ENCODE data around the gene LYST. TPM values are rescaled to one million over a fixed set of nuclear protein-coding genes. Genes with fewer than 3 reads are reported as not detected.

The LYST gene
- total RNA-seq, 1 experiment from 2014 or later = 4.8 TPM

GRCh38 chr1:235763962-235764361 is 102.7 kb downstream of the LYST start:
- intact Hi-C loops (cut with micrococcal nuclease) = no loop called here
- no peaks in the 10 kb centered on the region for H3K36me3 ChIP-seq (ENCODE audit: low read depth, low read length)
- DNase-seq = no peak
- H3K4me2 ChIP-seq (ENCODE audit: low read length) = no peak overlapping the region
- no peaks in the 10 kb centered on the region for H3K9me2 ChIP-seq (replicated peaks; ENCODE audit: low read length)
- H3K9me3 ChIP-seq (ENCODE audit: low read length) = no peaks in the 10 kb centered on the region
- no peaks in the 10 kb centered on the region for H3F3A ChIP-seq (ENCODE audit: low read length, unreplicated experiment)
- H3K4me3 ChIP-seq (ENCODE audit: low read length) = no peak overlapping the region
- no peak for ATAC-seq
- no peak overlapping the region for H3K9ac ChIP-seq (ENCODE audit: low read length)
- H2AFZ ChIP-seq (ENCODE audit: low read length) = no peak overlapping the region
- BruUV-seq (replicated peaks) = no TSS peak
- CTCF ChIA-PET = interaction anchor here (0.5 kb wide), 1 partner anchor 105 kb away, joined by 8 read pairs; no protein-coding TSS in a partner anchor
- POLR2A ChIA-PET (ENCODE audit: unreplicated experiment) = no interaction called here
- no peaks in the 10 kb centered on the region for H3K27me3 ChIP-seq (ENCODE audit: low read length)
- H3K4me1 ChIP-seq (ENCODE audit: insufficient read depth, low read length) = no peaks in the 10 kb centered on the region
- H3K27ac ChIP-seq (ENCODE audit: low read length) = no peak overlapping the region
- no peaks in the 10 kb centered on the region for H4K20me1 ChIP-seq (ENCODE audit: low read length)
- TF ChIP-seq, protein P1, sequence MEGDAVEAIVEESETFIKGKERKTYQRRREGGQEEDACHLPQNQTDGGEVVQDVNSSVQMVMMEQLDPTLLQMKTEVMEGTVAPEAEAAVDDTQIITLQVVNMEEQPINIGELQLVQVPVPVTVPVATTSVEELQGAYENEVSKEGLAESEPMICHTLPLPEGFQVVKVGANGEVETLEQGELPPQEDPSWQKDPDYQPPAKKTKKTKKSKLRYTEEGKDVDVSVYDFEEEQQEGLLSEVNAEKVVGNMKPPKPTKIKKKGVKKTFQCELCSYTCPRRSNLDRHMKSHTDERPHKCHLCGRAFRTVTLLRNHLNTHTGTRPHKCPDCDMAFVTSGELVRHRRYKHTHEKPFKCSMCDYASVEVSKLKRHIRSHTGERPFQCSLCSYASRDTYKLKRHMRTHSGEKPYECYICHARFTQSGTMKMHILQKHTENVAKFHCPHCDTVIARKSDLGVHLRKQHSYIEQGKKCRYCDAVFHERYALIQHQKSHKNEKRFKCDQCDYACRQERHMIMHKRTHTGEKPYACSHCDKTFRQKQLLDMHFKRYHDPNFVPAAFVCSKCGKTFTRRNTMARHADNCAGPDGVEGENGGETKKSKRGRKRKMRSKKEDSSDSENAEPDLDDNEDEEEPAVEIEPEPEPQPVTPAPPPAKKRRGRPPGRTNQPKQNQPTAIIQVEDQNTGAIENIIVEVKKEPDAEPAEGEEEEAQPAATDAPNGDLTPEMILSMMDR (conservative IDR thresholded peaks at IDR 0.05; ENCODE audit: low read depth, low read length) = no peak
- TF ChIP-seq EZH2phosphoT487 (IDR thresholded peaks at IDR 0.05; ENCODE audit: borderline replicate concordance, low read length) (no peak), EZH2 (IDR thresholded peaks at IDR 0.05; ENCODE audit: low read length, unreplicated experiment) (no peak)
- no peaks in the 10 kb centered on the region for H3K79me2 ChIP-seq (ENCODE audit: low read length)

DNA sequence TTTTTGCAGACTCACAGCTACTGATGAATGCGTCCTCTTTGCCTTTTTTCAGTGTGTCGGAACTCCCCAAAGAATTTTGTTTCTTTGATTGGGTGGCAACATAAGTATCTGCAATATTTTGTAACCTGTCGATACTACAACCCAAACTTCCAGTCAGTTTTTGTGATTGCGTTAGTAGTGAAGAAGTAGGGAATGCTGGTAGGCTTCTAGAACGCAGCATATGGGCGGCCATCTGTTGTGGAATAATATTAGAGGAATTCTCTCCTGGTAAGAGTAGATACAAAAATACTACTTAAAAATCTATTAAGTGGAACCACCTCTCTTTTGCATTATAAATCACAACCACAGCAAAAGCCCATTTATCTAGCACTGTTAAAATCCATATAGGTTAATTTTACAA is 107.4 kb downstream of the LYST start:
- no peak overlapping the region for H3K4me3 ChIP-seq (ENCODE audit: low read length)
- no peaks in the 10 kb centered on the region for H4K20me1 ChIP-seq (ENCODE audit: low read length)
- H2AFZ ChIP-seq (ENCODE audit: low read length) = no peak overlapping the region
- no peak overlapping the region for H3K27ac ChIP-seq (ENCODE audit: low read length)
- TF ChIP-seq EZH2phosphoT487 (IDR thresholded peaks at IDR 0.05; ENCODE audit: borderline replicate concordance, low read length) = no peak
- TF ChIP-seq, protein P1 (conservative IDR thresholded peaks at IDR 0.05; ENCODE audit: low read depth, low read length) = no peak
- no peak for TF ChIP-seq EZH2 (IDR thresholded peaks at IDR 0.05; ENCODE audit: low read length, unreplicated experiment)
- POLR2A ChIA-PET (ENCODE audit: unreplicated experiment) = no interaction called here
- intact Hi-C loops (cut with micrococcal nuclease) = no loop called here
- no peaks in the 10 kb centered on the region for H3K36me3 ChIP-seq (ENCODE audit: low read depth, low read length)
- H3K4me2 ChIP-seq (ENCODE audit: low read length) = no peak overlapping the region
- no TSS peak for BruUV-seq (replicated peaks)
- DNase-seq (no peak), ATAC-seq (no peak)
- H3K9ac ChIP-seq (ENCODE audit: low read length) = no peak overlapping the region
- H3K9me3 ChIP-seq (ENCODE audit: low read length) = no peaks in the 10 kb centered on the region
- H3K79me2 ChIP-seq (ENCODE audit: low read length) = no peaks in the 10 kb centered on the region
- no peaks in the 10 kb centered on the region for H3K4me1 ChIP-seq (ENCODE audit: insufficient read depth, low read length)
- CTCF ChIA-PET = no interaction called here
- H3K27me3 ChIP-seq (ENCODE audit: low read length) = no peaks in the 10 kb centered on the region
- H3F3A ChIP-seq (ENCODE audit: low read length, unreplicated experiment) = no peaks in the 10 kb centered on the region
- no peaks in the 10 kb centered on the region for H3K9me2 ChIP-seq (replicated peaks; ENCODE audit: low read length)

DNA sequence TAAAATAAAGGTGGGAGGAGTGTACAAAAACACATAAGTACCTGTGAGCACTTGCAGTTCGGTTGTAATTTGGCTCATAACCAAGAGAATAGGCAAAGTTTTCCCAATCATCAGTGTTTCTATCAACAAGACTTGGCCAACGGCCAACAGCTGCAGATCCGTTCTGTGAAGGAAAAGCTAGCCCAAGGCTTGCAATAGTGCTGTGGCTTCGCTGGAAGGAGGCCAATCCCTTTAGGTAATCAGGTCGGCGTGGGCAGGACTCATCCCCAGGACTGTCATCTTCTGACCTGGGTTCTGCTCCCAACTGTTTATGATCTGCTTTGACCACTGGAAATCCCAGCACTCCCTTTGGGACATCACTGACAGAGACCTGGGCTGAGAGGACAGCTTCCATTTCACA is 107.8 kb downstream of the LYST start:
- TF ChIP-seq EZH2phosphoT487 (IDR thresholded peaks at IDR 0.05; ENCODE audit: borderline replicate concordance, low read length) = no peak
- TF ChIP-seq, protein P1 (conservative IDR thresholded peaks at IDR 0.05; ENCODE audit: low read depth, low read length) = no peak
- no peak for TF ChIP-seq EZH2 (IDR thresholded peaks at IDR 0.05; ENCODE audit: low read length, unreplicated experiment)
- no peaks in the 10 kb centered on the region for H3K9me2 ChIP-seq (replicated peaks; ENCODE audit: low read length)
- H3K27ac ChIP-seq (ENCODE audit: low read length) = no peak overlapping the region
- no TSS peak for BruUV-seq (replicated peaks)
- H3K4me3 ChIP-seq (ENCODE audit: low read length) = no peak overlapping the region
- H3K27me3 ChIP-seq (ENCODE audit: low read length) = no peaks in the 10 kb centered on the region
- no peaks in the 10 kb centered on the region for H3K4me1 ChIP-seq (ENCODE audit: insufficient read depth, low read length)
- DNase-seq (no peak), ATAC-seq (no peak)
- intact Hi-C loops (cut with micrococcal nuclease) = no loop called here
- H3K9me3 ChIP-seq (ENCODE audit: low read length) = no peaks in the 10 kb centered on the region
- H3K4me2 ChIP-seq (ENCODE audit: low read length) = no peak overlapping the region
- H3K79me2 ChIP-seq (ENCODE audit: low read length) = no peaks in the 10 kb centered on the region
- no peaks in the 10 kb centered on the region for H4K20me1 ChIP-seq (ENCODE audit: low read length)
- ChIA-PET CTCF (no interaction called here), POLR2A (ENCODE audit: unreplicated experiment) (no interaction called here)
- H3F3A ChIP-seq (ENCODE audit: low read length, unreplicated experiment) = no peaks in the 10 kb centered on the region
- H2AFZ ChIP-seq (ENCODE audit: low read length) = no peak overlapping the region
- no peaks in the 10 kb centered on the region for H3K36me3 ChIP-seq (ENCODE audit: low read depth, low read length)
- H3K9ac ChIP-seq (ENCODE audit: low read length) = no peak overlapping the region
